SK-N-DZ (cell line): ENCODE results near the gene OVOL2.

ENCODE experiments used
- DNase-seq: peaks from one replicate; pipeline ENCODE4 v3.0.0-alpha.2; 2015; ENCODE audit warnings: low spot score
- small RNA-seq, 2 experiments: library from RNA; depleted of rRNA; stranded (forward); fragments of <200 nt; gene quantifications; one replicate each; pipeline ENCODE3, GENCODE V24; 2014

Gene OVOL2

DNA sequence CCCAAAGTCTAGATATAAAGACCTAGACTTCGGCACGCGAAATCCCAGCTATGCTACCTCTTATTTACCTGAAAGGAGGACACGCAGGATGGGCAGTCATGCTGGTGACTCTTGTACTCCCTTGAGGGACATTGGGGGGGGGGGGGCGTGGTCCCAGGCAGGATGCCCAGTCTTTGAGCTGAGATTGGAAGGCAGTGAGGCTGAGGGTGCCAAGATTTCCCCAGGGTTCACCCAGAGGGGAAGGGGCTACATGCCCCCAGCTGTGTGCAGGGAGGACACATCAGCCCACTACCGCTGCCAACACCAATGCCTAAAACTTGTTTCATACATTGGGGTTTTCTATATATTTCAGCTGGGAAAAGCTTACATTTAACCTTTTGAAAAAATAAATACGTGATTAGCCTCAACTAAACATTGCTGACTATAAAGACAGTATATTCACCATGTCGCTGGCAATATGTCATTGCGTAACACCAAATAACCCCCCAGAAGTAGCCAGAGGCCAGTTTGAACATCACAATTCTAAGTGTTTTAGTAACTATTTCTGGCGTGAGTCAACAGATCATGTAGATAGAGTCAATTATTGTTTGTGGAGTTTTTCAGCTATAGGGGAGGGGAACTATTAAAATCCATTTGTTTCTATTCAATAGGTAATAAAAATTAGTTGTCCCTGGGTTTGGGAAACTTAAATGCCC lies 67.3 kb downstream of the OVOL2 start:
- DNase-seq, result no peak

DNA sequence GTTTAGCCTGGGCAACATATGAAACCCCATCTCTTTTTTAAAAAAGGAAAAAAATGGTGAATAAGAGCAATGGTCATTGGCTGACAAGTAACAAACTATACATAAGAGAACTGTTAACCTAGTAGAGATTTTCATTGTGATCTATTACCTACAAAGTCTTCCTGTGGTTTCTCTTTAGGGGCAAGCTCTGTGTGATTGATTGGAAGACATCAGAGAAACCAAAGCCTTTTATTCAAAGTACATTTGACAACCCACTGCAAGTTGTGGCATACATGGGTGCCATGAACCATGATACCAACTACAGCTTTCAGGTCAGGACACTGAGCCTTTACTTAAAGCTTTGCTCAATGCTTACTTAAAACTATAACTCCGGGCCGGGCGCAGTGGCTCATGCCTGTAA lies 69.7 kb downstream of the OVOL2 start:
- no peak for DNase-seq

GRCh38 chr20:17985388-17986018 lies 72.2 kb downstream of the OVOL2 start:
- DNase-seq, result no peak

GRCh38 chr20:17976305-17976704 lies 81.4 kb downstream of the OVOL2 start:
- no peak for DNase-seq

Small RNA genes within 50 kb of the gene (small RNA-seq; reads per million reads assigned to genes)
- 0 reads per million in 2 experiments for gene RNU7-137P
